Measurements from ENCODE around the gene DYNC1I2.

The DYNC1I2 gene

GRCh38 chr2:171747371-171747770 lies 60.1 kb downstream of the DYNC1I2 start:
- TF ChIP-seq EGR1 (IDR thresholded peaks at IDR 0.05) = no peak
- no peak for TF ChIP-seq TEAD4 (IDR thresholded peaks at IDR 0.05)
- no peak for TF ChIP-seq USF1 (IDR thresholded peaks at IDR 0.05)
- no peak for TF ChIP-seq YY1 (IDR thresholded peaks at IDR 0.05; ENCODE audit: low read depth)
- TF ChIP-seq TAF1 (IDR thresholded peaks at IDR 0.05; ENCODE audit: low read depth) = no peak
- TF ChIP-seq, protein P1, sequence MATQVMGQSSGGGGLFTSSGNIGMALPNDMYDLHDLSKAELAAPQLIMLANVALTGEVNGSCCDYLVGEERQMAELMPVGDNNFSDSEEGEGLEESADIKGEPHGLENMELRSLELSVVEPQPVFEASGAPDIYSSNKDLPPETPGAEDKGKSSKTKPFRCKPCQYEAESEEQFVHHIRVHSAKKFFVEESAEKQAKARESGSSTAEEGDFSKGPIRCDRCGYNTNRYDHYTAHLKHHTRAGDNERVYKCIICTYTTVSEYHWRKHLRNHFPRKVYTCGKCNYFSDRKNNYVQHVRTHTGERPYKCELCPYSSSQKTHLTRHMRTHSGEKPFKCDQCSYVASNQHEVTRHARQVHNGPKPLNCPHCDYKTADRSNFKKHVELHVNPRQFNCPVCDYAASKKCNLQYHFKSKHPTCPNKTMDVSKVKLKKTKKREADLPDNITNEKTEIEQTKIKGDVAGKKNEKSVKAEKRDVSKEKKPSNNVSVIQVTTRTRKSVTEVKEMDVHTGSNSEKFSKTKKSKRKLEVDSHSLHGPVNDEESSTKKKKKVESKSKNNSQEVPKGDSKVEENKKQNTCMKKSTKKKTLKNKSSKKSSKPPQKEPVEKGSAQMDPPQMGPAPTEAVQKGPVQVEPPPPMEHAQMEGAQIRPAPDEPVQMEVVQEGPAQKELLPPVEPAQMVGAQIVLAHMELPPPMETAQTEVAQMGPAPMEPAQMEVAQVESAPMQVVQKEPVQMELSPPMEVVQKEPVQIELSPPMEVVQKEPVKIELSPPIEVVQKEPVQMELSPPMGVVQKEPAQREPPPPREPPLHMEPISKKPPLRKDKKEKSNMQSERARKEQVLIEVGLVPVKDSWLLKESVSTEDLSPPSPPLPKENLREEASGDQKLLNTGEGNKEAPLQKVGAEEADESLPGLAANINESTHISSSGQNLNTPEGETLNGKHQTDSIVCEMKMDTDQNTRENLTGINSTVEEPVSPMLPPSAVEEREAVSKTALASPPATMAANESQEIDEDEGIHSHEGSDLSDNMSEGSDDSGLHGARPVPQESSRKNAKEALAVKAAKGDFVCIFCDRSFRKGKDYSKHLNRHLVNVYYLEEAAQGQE (IDR thresholded peaks at IDR 0.05; ENCODE audit: low read depth) = no peak
- TF ChIP-seq RAD21 (IDR thresholded peaks at IDR 0.05; ENCODE audit: low read depth) = no peak
- TF ChIP-seq MAX (IDR thresholded peaks at IDR 0.05) = no peak
- TF ChIP-seq TCF12 (IDR thresholded peaks at IDR 0.05; ENCODE audit: low read depth) = no peak
- no peak for TF ChIP-seq FOXM1 (IDR thresholded peaks at IDR 0.05; ENCODE audit: borderline replicate concordance, low read depth)
- TF ChIP-seq CREB1 (IDR thresholded peaks at IDR 0.05; ENCODE audit: low read depth) = no peak

DNA sequence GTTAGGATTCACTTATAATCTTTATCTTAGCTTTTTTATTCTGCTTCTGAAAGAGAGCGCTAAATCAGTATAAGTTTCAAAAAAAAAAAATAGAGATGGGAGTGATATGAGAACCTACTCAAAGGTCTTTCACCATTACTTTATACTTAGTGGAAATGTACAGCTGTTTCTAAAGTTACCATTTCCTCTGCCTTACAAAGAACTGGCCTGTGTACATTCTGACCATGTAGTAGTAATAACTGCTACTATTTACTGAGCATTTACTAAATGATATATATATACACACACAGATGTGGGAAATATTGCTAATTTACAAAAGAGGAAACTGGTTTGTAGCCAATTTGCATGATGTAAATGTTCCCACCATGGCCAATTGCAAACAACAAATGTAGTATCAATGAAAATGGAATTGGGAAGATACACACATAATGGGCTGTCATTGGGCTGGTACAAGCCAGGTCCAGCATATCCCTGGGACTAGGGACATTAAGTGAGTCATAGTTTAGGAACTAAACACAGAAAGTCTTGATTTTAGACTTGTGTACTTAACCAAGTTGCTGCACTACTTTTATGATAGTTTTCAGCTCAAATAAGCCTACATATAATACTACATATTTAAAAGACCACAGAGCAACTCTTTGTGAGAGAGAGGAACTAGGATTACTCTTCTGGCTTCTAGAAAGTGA lies 67.1 kb downstream of the DYNC1I2 start:
- TF ChIP-seq CEBPB (IDR thresholded peaks at IDR 0.05) = no peak
- no peak for TF ChIP-seq RAD21 (IDR thresholded peaks at IDR 0.05; ENCODE audit: low read depth)
- no peak for TF ChIP-seq EGR1 (IDR thresholded peaks at IDR 0.05)
- TF ChIP-seq, protein P1 (IDR thresholded peaks at IDR 0.05; ENCODE audit: low read depth) = no peak
- TF ChIP-seq TAF1 (IDR thresholded peaks at IDR 0.05; ENCODE audit: low read depth) = no peak
- TF ChIP-seq CREB1 (IDR thresholded peaks at IDR 0.05; ENCODE audit: low read depth) = no peak

DNA sequence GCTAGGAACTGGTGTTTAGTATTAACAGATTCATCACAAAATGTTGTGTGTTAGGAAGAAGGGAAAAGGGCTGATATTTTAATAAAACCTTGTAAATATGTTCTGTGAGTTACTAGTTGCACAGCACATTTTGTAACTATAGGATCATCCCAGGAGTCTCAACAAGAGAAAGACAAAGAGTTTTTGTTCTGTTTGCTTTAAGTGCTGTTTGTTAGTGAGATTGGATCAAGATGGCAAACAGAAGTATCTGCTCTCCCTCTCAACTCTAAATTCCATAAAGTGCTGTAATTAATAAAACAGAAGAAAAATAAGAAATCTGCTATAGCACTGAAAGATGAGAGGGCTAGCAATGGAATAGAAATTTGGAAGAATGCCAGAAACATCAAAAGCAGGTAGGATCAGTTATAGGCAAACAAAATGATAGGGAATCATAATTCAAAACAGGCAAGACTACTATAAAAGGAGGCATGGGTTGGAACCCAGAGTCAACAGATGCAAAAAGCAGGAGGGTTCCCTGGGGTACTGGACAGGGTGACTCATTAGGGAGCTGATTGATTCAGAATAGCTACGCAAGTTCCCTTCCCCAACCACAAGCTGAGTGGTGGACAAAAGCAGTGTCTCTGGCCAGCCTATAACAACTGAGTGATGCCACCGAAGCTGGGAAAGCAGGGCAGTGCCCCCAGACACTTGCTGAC lies 75.8 kb downstream of the DYNC1I2 start:
- TF ChIP-seq CEBPB (IDR thresholded peaks at IDR 0.05) = no peak

- TF ChIP-seq MAX (IDR thresholded peaks at IDR 0.05) (no peak), YY1 (IDR thresholded peaks at IDR 0.05; ENCODE audit: low read depth) (no peak), CREB1 (IDR thresholded peaks at IDR 0.05; ENCODE audit: low read depth) (no peak), TCF12 (IDR thresholded peaks at IDR 0.05; ENCODE audit: low read depth) (no peak), EGR1 (IDR thresholded peaks at IDR 0.05) (no peak), FOXM1 (IDR thresholded peaks at IDR 0.05; ENCODE audit: borderline replicate concordance, low read depth) (no peak), RAD21 (IDR thresholded peaks at IDR 0.05; ENCODE audit: low read depth) (no peak), USF1 (IDR thresholded peaks at IDR 0.05) (no peak), TEAD4 (IDR thresholded peaks at IDR 0.05) (no peak), ZBTB7A (IDR thresholded peaks at IDR 0.05; ENCODE audit: low read depth) (no peak), TAF1 (IDR thresholded peaks at IDR 0.05; ENCODE audit: low read depth) (no peak), CEBPB (IDR thresholded peaks at IDR 0.05) (no peak), NFIC (IDR thresholded peaks at IDR 0.05) (no peak), EP300 (IDR thresholded peaks at IDR 0.05; ENCODE audit: borderline replicate concordance) (no peak)
- TF ChIP-seq, protein P1 (IDR thresholded peaks at IDR 0.05; ENCODE audit: low read depth) = no peak
Observed at GRCh38 chr2:171763602-171764001, 76.3 kb downstream of the DYNC1I2 start.

Measured in Ishikawa (cell line).